Neural cell (in vitro differentiated cells): ENCODE data around the gene SLC25A42. TPM values are rescaled to one million over a fixed set of nuclear protein-coding genes. Genes with fewer than 3 reads are reported as not detected.

Experiments used
- H2AFZ ChIP-seq: fragments of 200-600, 300-800 bp; sonication (generic), shearing (Covaris generic); 2 replicates; pipeline ENCODE4 v1.6.0; 2014; ENCODE audit warnings: low read depth, mild to moderate bottlenecking, antibody characterized with exemption, low read length, moderate library complexity
- H3F3A ChIP-seq: fragments of 200-600 bp; shearing (Covaris generic); 2 replicates; pipeline ENCODE4 v1.6.1; 2016; ENCODE audit warnings: mild to moderate bottlenecking, moderate library complexity, mixed read lengths, antibody characterized with exemption, low read length; ENCODE audit not compliant: insufficient read depth, poor library complexity, severe bottlenecking
- H3K27ac ChIP-seq: fragments of 200-600, 300-800 bp; sonication (generic), shearing (Covaris generic); 2 replicates; pipeline ENCODE4 v1.5.1; 2014; ENCODE audit warnings: mild to moderate bottlenecking, low read length, moderate library complexity
- H3K27me3 ChIP-seq: fragments of 300-800, 200-600 bp; sonication (generic), shearing (Covaris generic); 2 replicates; pipeline ENCODE4 v1.6.0; 2014; ENCODE audit warnings: mild to moderate bottlenecking, low read depth, low read length, moderate library complexity; ENCODE audit not compliant: insufficient read depth
- H3K36me3 ChIP-seq: fragments of 300-800, 200-600 bp; sonication (generic), shearing (Covaris generic); 2 replicates; pipeline ENCODE4 v1.5.1; 2014; ENCODE audit warnings: mild to moderate bottlenecking, antibody characterized with exemption, low read length, moderate library complexity; ENCODE audit not compliant: insufficient read depth
- H3K4me2 ChIP-seq: fragments of 300-800, 200-600 bp; sonication (generic), shearing (Covaris generic); 2 replicates; pipeline ENCODE4 v1.6.0; 2014; ENCODE audit warnings: mild to moderate bottlenecking, low read length
- H3K4me3 ChIP-seq: fragments of 300-800, 200-600 bp; sonication (generic), shearing (Covaris generic); 2 replicates; pipeline ENCODE4 v1.5.1; 2014; ENCODE audit warnings: mild to moderate bottlenecking, low read length, moderate library complexity
- H3K79me2 ChIP-seq: fragments of 200-600 bp; shearing (Covaris generic); replicated peaks from 2 replicates; pipeline ENCODE4 v1.6.0; 2014; ENCODE audit warnings: mild to moderate bottlenecking, low read length, moderate library complexity; ENCODE audit not compliant: insufficient read depth
- H3K9ac ChIP-seq: fragments of 300-800, 200-600 bp; sonication (generic), shearing (Covaris generic); 2 replicates; pipeline ENCODE4 v1.6.1; 2016; ENCODE audit warnings: mild to moderate bottlenecking, low read length, mixed read lengths
- H3K9me2 ChIP-seq: fragments of 200-600 bp; shearing (Covaris generic); 2 replicates; pipeline ENCODE4 v1.6.1; 2016; ENCODE audit warnings: mild to moderate bottlenecking, low read length, mixed read lengths; ENCODE audit not compliant: insufficient read depth
- H3K9me3 ChIP-seq: fragments of 200-600, 300-800 bp; sonication (generic), shearing (Covaris generic); 2 replicates; pipeline ENCODE4 v1.6.1; 2016; ENCODE audit warnings: mild to moderate bottlenecking, mixed run types, low read length, moderate library complexity, mixed read lengths
- H4K20me1 ChIP-seq: fragments of 200-600 bp; shearing (Covaris generic); 2 replicates; pipeline ENCODE4 v1.6.1; 2016; ENCODE audit warnings: mild to moderate bottlenecking, mixed run types; ENCODE audit not compliant: insufficient read depth
- CTCF ChIP-seq: fragments of 450-650 bp; IDR thresholded peaks from 2 replicates; pipeline ENCODE4 v1.5.1; 2014; ENCODE audit warnings: antibody characterized with exemption, mild to moderate bottlenecking, moderate library complexity; ENCODE audit not compliant: poor library complexity, severe bottlenecking
- EP300 ChIP-seq: fragments of 450-650 bp; conservative IDR thresholded peaks from 2 replicates; pipeline ENCODE4 v1.6.1; 2014; ENCODE audit warnings: antibody characterized with exemption, mild to moderate bottlenecking, moderate library complexity; ENCODE audit not compliant: poor library complexity, severe bottlenecking
- EZH2 ChIP-seq: fragments of 200-600, 300-800 bp; shearing (Covaris generic), sonication (generic); IDR thresholded peaks from 2 replicates; pipeline ENCODE4 v1.6.1; 2014; ENCODE audit warnings: antibody characterized with exemption, low read length, borderline replicate concordance, mild to moderate bottlenecking; ENCODE audit not compliant: insufficient read depth, poor library complexity, severe bottlenecking
- MXI1 ChIP-seq: fragments of 450-650 bp; conservative IDR thresholded peaks from 2 replicates; pipeline ENCODE4 v1.6.1; 2014; ENCODE audit warnings: antibody characterized with exemption, mild to moderate bottlenecking; ENCODE audit not compliant: poor library complexity, severe bottlenecking
- POLR2AphosphoS5 ChIP-seq: IDR thresholded peaks from 2 replicates; pipeline ENCODE4 v1.6.1; 2012
- RAD21 ChIP-seq: fragments of 450-650 bp; conservative IDR thresholded peaks from 2 replicates; pipeline ENCODE4 v1.6.1; 2014; ENCODE audit warnings: antibody characterized with exemption, mild to moderate bottlenecking, moderate library complexity
- SMC3 ChIP-seq: fragments of 450-650 bp; conservative IDR thresholded peaks from 2 replicates; pipeline ENCODE4 v1.6.1; 2014; ENCODE audit warnings: antibody characterized with exemption, mild to moderate bottlenecking, moderate library complexity; ENCODE audit not compliant: poor library complexity
- TAF1 ChIP-seq: IDR thresholded peaks from 2 replicates; pipeline ENCODE4 v1.6.1; 2012; ENCODE audit warnings: low read depth
- polyA plus RNA-seq: library from polyadenylated mRNA; depleted of rRNA; stranded (reverse); fragments of >200 nt; gene quantifications from 2 replicates; pipeline ENCODE4 v1.2.3, GENCODE V29; 2014
- TF ChIP-seq, protein P1 (sequence below): IDR thresholded peaks from 2 replicates; pipeline ENCODE4 v1.6.1; 2012; ENCODE audit warnings: borderline replicate concordance

The SLC25A42 gene
- polyA plus RNA-seq, 1 donor from 2014 or later = 22.7 TPM

- Histone ChIP-seq H3K4me2 (no peak overlapping the region), H3K27ac (no peak overlapping the region), H2AFZ (no peak overlapping the region), H3K9me3 (no peaks in the 10 kb centered on the region), H3F3A (no peaks in the 10 kb centered on the region), H3K4me3 (no peak overlapping the region), H3K9me2 (no peaks in the 10 kb centered on the region), H3K9ac (no peak overlapping the region), H3K36me3 (no peaks in the 10 kb centered on the region), H3K27me3 (no peaks in the 10 kb centered on the region), H4K20me1 (no peaks in the 10 kb centered on the region), H3K79me2 (no peaks in the 10 kb centered on the region)
- TF ChIP-seq CTCF (no peak), RAD21 (no peak), TAF1 (no peak), EZH2 (no peak), POLR2AphosphoS5 (no peak), EP300 (no peak), SMC3 (no peak)
- TF ChIP-seq, protein P1, sequence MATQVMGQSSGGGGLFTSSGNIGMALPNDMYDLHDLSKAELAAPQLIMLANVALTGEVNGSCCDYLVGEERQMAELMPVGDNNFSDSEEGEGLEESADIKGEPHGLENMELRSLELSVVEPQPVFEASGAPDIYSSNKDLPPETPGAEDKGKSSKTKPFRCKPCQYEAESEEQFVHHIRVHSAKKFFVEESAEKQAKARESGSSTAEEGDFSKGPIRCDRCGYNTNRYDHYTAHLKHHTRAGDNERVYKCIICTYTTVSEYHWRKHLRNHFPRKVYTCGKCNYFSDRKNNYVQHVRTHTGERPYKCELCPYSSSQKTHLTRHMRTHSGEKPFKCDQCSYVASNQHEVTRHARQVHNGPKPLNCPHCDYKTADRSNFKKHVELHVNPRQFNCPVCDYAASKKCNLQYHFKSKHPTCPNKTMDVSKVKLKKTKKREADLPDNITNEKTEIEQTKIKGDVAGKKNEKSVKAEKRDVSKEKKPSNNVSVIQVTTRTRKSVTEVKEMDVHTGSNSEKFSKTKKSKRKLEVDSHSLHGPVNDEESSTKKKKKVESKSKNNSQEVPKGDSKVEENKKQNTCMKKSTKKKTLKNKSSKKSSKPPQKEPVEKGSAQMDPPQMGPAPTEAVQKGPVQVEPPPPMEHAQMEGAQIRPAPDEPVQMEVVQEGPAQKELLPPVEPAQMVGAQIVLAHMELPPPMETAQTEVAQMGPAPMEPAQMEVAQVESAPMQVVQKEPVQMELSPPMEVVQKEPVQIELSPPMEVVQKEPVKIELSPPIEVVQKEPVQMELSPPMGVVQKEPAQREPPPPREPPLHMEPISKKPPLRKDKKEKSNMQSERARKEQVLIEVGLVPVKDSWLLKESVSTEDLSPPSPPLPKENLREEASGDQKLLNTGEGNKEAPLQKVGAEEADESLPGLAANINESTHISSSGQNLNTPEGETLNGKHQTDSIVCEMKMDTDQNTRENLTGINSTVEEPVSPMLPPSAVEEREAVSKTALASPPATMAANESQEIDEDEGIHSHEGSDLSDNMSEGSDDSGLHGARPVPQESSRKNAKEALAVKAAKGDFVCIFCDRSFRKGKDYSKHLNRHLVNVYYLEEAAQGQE = no peak
Observed at GRCh38 chr19:19132912-19133311, 69.1 kb downstream of the SLC25A42 start.

DNA sequence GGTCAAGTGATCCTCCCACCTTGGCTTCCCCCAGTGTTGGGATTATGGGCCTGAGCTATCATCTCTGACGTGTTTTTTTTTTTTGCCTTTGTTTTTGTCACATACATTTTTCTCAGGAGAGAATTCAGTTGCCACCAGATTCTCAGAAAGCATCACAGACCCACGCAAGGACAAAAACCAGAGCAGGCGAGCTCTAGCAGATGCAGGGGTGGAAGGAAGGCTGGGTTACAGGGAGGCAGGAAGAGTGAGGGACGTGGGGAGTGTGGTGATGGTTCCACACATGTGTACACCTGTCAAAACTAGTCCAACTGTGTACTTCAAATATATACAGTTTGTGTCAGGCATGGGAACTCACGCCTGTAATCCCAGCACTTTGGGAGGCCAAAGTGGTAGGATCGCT lies 70.2 kb downstream of the SLC25A42 start:
- Histone ChIP-seq H3K27ac (no peak overlapping the region), H3K4me3 (no peak overlapping the region), H3K9me2 (no peaks in the 10 kb centered on the region), H3K4me2 (no peak overlapping the region), H3K36me3 (no peaks in the 10 kb centered on the region), H4K20me1 (no peaks in the 10 kb centered on the region), H3K79me2 (no peaks in the 10 kb centered on the region), H2AFZ (no peak overlapping the region), H3K27me3 (no peaks in the 10 kb centered on the region), H3F3A (no peaks in the 10 kb centered on the region), H3K9ac (no peak overlapping the region), H3K9me3 (no peaks in the 10 kb centered on the region)
- TF ChIP-seq SMC3 = no peak
- no peak for TF ChIP-seq RAD21
- TF ChIP-seq CTCF = no peak
- TF ChIP-seq, protein P1 = no peak
- TF ChIP-seq EP300 = no peak
- no peak for TF ChIP-seq MXI1
- TF ChIP-seq POLR2AphosphoS5 = no peak
- TF ChIP-seq TAF1 = no peak
- TF ChIP-seq EZH2 = no peak
